Stromal cell of bone marrow (primary cell): Measurements from ENCODE around the gene C18orf32.
"Not testable (repeated sequence)": the region's sequence is repeated elsewhere in the genome, so short reads cannot be mapped to it uniquely, and the experiment has no call there.

Source experiments
- DNase-seq: peaks from one replicate; pipeline ENCODE4 v3.0.0-alpha.2; 2012; ENCODE audit warnings: low read depth

C18orf32 gene

DNA sequence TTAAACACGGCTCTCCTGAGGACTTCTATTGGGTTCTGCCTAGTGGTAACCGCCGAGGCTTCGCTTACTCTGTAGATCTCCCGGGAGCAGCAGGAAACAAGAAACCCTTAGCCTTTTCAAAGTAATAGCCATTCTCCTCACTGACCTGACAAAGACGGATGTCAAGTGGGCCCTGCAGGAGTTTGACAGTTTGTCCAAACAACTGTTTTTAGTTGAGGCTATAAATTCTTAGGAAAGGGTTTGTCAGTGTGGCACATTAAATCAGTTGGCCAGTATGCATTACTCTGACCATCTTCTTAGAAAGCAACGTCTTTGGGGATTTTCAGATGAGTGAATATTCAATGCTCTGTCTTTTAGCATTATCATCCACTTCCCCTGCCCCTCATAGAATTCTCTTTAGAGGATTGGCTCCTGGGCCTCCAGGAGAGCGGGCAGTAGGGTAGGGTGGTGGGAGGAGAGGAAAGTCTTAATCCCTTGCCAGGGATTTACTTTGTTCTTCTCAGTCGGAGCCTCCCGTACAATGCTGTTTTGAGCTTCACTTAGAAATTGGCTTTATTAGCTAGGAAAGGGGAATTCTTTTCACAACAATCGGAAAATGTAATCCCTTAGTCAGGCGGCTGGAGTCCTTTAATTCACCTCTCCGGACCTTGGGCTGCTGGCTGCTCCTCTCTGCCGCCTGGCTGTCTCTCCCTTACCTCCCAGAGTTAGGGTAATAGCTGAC lies 13.3 kb upstream of the C18orf32 start:
- no peak for DNase-seq

DNA sequence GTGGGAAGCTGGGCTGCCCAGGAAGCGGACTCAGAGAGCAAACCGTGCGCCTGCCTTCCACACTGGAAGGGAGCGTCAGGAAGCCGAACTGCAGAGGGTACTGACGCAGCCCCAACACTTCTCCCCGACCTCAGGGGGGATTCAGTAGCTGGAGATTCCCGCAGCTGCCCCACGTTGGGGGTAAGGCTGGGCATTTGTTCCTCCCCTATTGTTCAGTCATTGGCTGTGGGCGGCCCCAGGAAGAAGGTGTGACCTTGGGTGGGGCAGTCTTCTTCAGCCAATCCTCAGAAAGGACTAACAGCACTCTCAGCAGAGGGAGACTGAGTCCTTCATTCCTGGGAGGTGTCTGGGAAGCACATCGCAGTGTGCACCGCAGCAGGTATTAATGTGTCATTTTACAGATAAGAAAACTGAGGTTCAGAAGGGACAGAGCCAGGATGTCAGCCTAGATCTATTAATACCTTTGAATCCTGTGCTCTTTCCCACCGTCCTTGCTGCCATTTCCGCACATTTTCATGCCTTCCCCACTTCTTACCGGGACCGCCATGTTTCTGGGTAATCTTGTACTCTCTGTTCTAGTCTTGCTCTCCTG lies 12.1 kb upstream of the C18orf32 start:
- no peak for DNase-seq

DNA sequence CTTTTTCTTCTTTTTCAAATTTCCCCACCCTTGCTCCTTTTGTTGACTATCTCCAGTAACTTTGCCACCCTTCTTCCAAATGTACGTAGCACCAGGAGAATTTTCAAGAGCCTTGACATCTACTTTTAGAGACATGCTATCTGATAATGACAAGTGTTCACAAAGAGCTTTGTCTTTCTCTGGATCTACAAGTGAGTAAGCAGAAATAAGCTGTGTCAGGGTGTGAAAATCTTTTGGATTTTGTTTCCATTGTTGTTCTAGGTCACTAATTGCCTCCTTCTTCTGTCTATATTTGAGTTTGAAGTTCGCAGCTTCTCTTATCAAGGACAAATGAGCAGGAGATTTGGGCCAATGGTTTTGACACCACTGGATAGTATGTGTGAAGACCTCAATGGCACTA lies 8.4 kb upstream of the C18orf32 start:
- DNase-seq, result no peak

DNA sequence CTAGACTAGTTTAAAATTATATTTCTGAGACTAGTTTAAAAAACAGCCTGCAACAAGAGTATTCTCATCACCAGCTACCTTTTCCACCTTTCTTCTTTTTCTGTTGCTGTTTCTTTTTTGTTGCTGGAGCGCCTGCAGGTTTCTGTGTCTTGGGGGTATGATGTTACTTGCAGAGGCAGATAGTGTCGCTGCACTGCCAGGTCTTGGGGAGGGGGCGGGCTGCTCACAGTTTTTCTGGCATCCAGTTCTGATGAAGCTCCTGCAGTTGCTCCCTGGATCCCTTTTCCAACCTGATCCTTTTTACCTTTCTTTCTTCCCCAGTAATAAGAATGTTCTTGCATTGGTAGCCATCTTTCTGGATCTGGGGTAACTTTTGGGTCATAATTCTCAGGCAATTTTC lies 8.0 kb upstream of the C18orf32 start:
- no peak for DNase-seq

DNA sequence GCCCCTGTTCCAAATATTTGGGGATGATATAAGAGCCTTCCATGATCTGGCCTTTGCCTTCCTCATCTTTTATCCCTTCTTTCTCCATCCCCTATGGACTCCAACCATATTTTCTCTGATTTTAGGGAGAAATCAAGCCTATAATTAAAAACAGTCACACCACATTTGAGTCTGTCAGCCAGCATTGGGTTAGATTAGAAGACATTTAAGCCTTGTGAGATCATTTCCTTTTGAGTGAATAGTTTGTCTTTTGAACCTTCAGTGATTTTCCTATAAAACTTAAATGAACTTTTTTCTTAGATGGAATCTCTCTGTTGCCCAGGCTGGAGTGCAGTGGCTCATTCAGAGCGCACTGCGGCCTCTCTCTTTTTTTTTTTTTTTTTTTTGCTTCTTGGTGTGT lies 7.6 kb upstream of the C18orf32 start:
- DNase-seq, result no peak

DNA sequence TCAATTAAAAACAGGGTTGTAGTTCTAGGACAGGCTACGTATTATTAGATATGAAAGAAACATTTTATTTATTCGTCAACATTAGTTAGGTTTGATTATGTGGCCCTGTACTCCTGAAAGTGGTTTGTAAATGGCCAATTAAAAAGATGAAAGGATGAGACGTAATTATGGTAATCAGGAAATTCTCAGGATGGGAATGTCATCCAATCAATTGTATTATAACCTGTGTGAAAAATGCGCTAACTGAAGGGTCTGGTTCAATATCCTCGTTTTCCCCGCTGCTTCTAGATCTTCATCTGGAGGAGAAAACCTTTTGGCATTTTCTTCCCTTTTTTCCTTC lies 5.6 kb upstream of the C18orf32 start:
- DNase-seq, result no peak

DNA sequence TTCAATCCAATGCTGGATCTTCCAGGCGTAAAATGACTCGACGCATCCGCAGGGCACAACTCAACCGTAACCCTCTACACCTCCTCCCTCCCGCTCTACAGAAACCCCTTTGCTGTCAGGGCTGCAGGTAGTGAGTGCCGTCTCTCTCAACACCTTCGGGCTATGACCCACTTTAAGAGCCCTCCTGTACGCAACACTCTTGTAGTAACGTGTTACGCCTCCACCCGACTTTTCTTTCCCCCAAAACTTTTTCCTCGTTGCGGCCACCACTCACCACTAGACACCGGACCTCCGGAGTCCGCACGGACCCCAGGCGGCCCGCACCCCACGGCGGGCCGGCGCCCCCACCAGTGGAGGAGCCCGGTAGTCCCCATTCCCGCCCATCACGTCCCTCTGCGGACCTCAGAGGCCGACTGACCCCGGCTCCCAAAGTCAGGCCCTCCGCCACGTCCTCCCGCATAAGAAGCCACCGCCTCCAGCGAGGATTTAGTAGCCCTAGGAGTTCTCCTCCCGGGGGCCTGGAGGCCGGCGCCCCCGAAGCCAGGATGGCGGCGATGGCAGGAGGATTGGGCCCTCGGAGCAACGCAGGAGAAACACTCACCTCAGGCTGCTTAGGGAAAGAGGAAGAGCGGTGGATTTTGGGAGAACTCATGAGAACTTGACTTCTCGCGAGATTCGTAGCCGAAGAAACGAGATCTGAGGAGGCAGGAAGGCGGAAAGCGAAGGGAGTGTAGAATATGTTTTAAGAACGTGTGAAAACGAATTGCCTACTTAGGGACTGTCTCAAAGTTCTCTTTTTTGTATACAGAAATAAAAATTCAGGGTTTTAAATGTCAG lies 5.0 kb upstream of the C18orf32 start, which contains the start of gene RPL17:
Gene RPL17 (minus strand): TSS at position 609 of the 837 bp plus-strand sequence.
- peak; percentile 99 for DNase-seq

DNA sequence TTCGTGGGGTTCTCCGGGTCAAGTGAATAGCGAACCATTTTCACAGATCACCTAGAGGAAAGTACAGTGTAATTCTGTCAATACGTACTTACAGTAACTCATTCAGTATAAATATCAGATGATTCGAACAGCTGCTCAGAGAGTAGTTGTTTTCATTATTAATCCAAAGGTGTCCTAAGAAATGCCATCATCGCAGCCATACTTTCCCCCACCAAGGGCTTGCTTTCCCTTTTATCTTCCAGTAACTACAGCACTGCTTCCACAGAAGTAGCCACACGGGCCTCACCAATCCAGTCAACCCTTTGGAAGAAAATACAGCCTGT lies 4.5 kb upstream of the C18orf32 start:
- DNase-seq, result no peak

DNA sequence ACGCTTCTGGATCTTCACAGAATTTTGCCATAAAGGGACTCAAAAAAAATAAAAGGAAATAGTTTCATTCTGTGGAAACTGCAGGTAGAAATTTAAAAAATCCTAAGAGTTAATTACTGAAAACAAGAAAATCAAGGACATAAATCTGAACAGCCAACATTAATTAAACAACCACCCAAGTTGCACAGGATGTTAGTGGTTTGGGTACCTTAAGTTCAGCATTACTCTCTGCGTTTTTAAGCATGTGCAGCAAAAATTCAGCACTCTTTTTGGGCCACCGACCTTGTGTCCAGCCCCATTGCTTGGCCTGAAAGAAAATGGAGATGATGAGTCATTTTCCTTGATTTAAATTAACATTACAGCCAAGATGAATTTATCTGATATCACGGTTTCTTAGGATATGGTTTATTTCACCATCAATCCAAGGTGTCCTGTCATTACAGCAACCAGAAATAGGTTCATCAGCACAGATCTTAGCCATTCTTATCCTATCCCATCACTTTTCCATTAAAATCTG lies 3.3 kb upstream of the C18orf32 start:
- DNase-seq, result no peak

DNA sequence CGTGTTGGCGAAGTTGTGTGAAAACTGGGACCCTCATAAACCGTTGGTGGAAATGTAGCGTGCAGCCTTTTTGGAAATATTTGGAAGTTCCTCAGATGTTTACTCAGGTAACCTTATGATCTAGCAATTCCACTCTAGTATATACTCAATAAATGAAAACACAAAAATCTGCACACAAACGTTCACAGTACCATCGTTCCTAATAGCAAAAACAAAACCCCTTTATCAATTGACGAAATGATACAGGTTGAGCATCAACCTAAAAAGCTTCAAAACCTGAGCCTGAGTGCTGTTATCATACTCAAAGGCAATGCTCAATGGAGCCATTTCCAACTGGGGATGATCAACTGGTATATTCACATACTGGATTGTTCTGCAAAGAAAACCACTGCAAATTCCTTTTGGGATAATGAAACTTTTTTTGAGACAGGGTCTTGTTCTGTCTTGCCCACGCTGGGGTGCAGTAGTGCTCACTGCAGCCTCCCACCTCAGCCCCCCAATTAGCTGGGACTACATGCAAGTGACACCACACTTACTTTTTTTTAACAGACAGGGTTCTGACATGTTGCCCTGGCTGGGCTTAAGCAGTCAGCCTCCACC lies 777 bp upstream of the C18orf32 start:
- no peak for DNase-seq

DNA sequence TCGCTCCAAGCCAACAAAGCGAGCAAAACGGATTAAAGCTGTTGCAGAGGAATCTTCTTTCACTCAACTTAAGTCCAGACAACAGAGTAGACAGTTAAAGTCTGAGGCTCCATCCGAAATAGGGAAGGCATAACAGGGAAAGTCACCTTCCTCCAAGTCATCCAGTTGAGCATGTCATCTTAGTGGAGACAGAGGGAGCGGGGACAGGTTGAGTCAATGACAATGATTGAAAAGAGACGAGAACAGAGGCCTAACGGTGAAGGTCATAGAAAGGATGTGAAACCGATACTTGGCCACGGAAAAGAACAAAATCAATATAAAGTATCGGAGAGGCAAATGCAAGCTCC lies 455 bp downstream of the C18orf32 start:
- no peak for DNase-seq

DNA sequence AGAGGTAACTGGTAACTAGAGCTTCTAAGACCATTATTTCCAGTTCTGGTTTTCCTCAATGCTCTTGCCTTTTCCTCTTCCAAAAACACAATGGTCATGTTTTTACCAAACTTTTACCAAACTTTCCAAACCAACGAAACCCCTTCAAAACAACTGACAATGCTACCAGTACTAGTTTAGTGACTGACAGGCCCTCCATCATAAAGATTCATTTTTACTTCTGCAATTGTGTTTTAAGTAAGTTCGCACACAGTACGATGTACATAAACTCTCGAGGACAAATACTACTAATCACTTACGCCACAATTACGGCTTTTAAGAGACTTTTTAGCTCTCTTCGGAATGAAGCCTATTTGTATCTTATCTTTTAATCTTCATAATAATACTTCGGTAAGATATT lies 900 bp downstream of the C18orf32 start:
- DNase-seq, result no peak

DNA sequence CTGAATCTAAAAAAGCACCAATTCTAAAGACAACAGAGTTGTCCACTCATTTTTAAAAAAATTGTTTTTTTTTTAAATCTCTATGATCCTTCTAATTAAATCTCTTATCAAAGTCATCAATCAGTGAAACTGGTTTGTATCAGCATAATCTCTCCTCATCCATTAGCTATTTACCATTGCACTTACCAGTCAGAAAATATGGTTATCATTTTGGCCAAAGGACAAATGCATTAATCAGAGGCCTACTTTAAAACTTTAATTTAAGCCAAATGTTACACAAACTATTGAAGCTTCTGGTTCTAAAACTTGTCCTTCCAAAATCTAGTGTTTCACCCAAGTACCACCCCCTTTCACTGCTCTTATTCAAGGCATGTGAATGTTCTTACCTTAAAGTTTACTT lies 3.8 kb downstream of the C18orf32 start:
- DNase-seq, result no peak

DNA sequence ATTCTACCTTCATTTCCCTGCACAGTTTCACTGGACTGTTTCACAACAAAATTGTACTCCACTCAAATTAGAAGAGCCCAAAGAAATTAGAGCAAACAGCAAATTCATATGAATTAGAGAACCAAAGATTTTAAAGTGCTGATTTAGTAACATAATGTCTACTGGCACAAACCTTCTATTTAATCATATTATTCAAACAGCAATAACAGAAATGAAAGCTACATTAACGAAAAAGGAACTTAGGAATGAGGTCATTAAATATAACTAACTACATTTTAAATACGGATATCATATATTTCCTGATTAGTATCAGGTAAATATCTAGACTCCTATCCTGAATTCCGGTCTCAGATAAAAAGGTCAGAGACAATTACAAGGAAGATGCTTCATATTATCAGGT lies 5.1 kb downstream of the C18orf32 start:
- DNase-seq, result no peak

DNA sequence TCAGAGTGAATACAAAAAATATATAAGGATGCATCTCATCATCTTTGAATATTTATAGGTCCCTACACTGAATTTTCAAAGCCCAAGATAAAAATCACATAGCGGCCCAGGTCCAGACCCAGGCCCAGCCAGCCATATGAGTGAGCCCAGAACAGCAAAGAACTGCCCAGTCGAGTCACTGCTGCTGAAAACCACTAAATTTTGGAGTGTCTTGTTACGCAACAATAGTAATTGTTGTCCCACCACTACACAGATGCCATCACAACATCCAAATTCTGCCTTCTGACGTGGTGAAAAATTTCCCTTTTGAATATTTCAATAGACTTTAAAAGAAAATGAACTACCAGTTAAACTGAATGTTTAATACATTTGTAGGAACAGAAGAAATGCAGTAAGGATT lies 5.7 kb downstream of the C18orf32 start:
- no peak for DNase-seq

DNA sequence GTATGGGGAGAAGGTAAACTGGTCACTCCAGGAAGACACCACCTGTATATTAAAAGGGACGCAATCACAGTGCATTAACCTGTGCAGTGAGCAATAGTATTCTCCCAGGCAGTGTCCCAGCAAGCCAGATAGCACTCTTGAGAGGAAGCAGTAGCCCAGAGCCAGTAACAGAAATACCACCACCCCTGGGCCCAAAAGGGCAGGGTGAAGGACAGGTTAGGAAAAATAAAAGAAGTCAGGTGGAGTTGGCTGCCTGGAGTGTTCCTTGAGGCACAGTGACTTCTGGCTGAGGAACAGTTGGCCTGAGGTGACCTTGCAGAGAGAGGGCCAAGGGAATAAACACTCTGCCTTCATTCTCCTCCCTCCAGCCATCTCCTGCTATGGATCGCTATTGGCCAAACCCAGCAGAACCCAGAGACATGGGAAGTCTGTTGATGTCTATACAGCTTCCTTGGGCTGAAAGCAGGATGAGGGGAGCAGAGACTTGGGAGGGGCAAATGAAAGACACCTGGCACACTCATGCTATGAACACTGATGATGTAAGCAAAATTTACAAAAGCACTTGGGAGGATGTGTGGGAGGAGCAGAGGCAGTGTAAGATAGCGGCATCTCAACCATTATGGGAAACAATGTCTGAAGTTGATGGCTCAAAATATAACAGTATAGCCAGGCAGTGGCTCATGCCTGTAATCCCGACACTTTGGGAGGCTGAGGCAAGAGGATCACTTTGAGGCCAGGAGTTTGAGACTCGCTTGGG lies 7.5 kb downstream of the C18orf32 start:
- DNase-seq, result no peak

DNA sequence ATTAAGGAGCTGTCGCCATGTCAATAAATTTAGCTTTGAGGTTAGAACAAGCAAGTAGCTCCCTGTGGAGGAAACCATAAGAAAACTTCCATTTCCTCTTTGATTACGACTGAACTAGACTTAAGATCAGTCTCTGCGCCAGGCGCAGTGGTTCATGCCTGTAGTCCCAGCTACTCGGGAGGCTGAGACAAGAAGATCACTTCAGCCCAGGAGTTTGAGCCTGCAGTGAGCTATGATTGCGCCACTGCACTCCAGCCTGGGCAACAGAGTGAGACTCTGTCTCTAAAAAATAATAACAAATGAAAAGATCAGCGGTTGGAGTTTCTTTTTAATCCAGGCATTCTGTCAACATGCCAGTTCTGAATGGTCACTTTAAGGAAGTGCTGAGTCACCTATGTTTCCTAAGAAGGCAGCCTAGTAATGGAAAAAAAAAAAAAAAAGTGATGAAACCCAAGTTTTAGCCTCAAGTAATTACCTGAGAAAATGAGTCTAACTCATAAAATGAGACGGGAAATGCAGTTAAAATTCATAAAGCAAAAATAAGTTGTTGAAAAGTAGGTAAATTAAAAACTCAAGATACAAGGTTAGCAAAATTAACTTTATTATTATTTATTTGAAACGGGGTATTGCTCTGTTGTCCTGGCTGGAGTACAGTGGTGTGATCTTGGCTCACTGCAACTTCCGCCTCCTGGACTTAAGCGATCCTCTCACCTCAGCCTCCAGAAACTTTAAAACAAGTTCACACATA lies 10.2 kb downstream of the C18orf32 start:
- peak; percentile 81 for DNase-seq

DNA sequence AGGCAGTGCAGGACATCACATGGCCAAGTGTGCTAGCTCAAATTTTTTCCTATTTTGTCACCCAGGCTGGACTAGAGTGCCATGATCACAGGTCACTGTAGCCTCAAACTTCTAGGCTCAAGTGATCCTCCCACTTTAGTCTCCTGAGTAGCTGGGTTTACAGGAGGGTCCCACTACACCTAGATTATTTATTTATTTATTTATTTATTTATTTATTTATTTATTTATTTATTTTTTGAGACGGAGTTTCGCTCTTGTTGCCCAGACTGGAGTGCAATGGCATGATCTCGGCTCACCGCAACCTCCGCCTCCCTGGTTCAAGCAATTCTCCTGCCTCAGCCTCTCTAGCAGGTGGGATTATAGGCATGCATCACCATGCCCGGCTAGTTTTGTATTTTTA lies 12.1 kb downstream of the C18orf32 start:
- not testable (repeated sequence) for DNase-seq

DNA sequence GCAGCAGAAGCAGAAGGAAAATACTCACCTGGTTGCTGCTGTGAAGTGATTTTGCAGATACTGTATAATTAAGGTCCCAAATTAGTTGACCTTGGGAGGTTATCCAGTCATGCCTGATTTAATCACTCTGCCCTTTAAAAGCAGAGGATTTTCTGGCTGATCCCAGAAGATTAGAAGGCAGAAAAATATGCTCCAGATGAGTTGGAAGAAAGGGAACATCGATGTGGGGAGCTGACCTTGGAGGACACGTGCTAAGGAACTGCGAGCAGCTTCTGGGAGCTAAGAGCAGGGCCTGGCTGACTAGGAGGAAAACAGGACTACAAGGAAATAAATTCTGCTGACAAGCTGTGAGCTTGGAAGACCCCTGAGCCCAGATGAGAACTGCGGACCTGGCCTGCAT lies 13.3 kb downstream of the C18orf32 start:
- DNase-seq, result no peak

DNA sequence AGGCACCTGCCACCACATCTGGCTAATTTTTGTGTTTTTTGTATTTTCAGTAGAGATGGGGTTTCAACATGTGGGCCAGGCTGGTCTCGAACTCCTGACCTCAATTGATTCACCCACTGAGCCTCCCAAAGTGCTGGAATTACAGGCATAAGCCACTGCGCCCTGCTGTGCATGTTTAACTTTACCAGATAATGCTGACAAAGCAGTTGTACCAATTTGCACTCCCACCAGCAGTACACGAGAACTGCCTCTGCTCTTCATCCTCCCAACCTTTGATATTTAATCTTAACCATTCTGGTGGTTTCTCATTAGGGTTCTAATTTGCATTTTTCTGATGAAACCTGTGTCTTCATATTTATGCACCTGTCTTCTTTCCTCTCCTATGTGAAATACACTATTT lies 14.6 kb downstream of the C18orf32 start:
- DNase-seq, result no peak

DNA sequence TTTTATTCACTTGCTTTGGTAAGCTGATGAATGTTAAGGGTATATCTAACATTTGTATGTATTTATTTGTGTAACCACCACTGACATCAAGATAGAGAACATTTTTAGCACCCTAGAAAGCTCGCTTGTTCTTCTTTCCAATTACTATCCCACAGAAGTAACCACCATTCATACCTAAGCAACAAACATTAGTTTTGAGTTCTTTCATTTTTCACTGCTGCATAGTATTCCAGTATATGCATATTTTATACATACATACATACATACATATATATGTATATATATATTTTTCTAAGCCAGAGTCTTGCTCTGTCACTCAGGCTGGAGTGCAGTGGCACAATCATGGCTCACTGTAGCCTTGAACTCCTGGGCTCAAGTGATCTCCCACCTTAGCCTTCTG lies 15.5 kb downstream of the C18orf32 start:
- DNase-seq, result no peak
